ENCODE measurements around the gene ESR1. TPM values are rescaled to one million over a fixed set of nuclear protein-coding genes. Genes with fewer than 3 reads are reported as not detected.

Gene ESR1
- total RNA-seq (2022) (not detected in 2 replicates), Bru-seq, nascent RNA (percentile 11 among the genes with signal in this experiment), BruChase-seq, experiment 1, labeled RNA remaining after a 2-hour chase (percentile 14 among the genes with signal in this experiment), BruChase-seq, experiment 2, labeled RNA remaining after a 6-hour chase (percentile 8 among the genes with signal in this experiment)
- long read RNA-seq = 0 reads

DNA sequence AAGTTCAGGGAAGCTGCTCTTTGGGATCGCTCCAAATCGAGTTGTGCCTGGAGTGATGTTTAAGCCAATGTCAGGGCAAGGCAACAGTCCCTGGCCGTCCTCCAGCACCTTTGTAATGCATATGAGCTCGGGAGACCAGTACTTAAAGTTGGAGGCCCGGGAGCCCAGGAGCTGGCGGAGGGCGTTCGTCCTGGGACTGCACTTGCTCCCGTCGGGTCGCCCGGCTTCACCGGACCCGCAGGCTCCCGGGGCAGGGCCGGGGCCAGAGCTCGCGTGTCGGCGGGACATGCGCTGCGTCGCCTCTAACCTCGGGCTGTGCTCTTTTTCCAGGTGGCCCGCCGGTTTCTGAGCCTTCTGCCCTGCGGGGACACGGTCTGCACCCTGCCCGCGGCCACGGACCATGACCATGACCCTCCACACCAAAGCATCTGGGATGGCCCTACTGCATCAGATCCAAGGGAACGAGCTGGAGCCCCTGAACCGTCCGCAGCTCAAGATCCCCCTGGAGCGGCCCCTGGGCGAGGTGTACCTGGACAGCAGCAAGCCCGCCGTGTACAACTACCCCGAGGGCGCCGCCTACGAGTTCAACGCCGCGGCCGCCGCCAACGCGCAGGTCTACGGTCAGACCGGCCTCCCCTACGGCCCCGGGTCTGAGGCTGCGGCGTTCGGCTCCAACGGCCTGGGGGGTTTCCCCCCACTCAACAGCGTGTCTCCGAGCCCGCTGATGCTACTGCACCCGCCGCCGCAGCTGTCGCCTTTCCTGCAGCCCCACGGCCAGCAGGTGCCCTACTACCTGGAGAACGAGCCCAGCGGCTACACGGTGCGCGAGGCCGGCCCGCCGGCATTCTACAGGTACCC, at the start of gene ESR1:
ESR1 (plus strand) TSS at position 170 of the 858 bp plus-strand sequence; CDS start at position 401, 231 bp downstream.
- Histone ChIP-seq H3K4me1 (no peaks in the 10 kb centered on the region), H3K27me3 (replicated peaks; ENCODE audit: control insufficient read depth, insufficient read depth, low read length) (no peaks in the 10 kb centered on the region), H3K36me3 (ENCODE audit: control insufficient read depth, insufficient read depth, low read length) (no peaks in the 10 kb centered on the region), H3K9me3 (no peaks in the 10 kb centered on the region), H3K4me3 (ENCODE audit: low read depth, low read length) (no peak within 1 kb of the TSS)
- no peaks in the 10 kb centered on the region for H3K36me3 Mint-ChIP-seq (ENCODE audit: insufficient read depth, unreplicated experiment)
- DNase-seq = no peak
- H3K4me1 Mint-ChIP-seq (ENCODE audit: low read depth, unreplicated experiment) = no peaks in the 10 kb centered on the region
- intact Hi-C loops (cut with micrococcal nuclease; ENCODE audit: unreplicated experiment) = no loop called here
- no TSS peak for BruUV-seq (replicated peaks)
- ChIA-PET POLR2A (no interaction called here), CTCF (no interaction called here)
- no peaks in the 10 kb centered on the region for H3K9me3 Mint-ChIP-seq (ENCODE audit: unreplicated experiment)
- TF ChIP-seq, protein P1, sequence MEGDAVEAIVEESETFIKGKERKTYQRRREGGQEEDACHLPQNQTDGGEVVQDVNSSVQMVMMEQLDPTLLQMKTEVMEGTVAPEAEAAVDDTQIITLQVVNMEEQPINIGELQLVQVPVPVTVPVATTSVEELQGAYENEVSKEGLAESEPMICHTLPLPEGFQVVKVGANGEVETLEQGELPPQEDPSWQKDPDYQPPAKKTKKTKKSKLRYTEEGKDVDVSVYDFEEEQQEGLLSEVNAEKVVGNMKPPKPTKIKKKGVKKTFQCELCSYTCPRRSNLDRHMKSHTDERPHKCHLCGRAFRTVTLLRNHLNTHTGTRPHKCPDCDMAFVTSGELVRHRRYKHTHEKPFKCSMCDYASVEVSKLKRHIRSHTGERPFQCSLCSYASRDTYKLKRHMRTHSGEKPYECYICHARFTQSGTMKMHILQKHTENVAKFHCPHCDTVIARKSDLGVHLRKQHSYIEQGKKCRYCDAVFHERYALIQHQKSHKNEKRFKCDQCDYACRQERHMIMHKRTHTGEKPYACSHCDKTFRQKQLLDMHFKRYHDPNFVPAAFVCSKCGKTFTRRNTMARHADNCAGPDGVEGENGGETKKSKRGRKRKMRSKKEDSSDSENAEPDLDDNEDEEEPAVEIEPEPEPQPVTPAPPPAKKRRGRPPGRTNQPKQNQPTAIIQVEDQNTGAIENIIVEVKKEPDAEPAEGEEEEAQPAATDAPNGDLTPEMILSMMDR (IDR thresholded peaks at IDR 0.05; ENCODE audit: insufficient read depth in 1 of 2, low read depth in 1 of 2, low read length in 1 of 2, severe bottlenecking in 1 of 2, unreplicated experiment in 1 of 2) = no peak
- no peak within 1 kb of the TSS for H3K27ac Mint-ChIP-seq (ENCODE audit: unreplicated experiment)
- peaks cover 18% of the 10 kb centered on the region for H3K27me3 Mint-ChIP-seq (ENCODE audit: insufficient read depth, unreplicated experiment)
- H3K4me3 Mint-ChIP-seq (ENCODE audit: unreplicated experiment) = no peak within 1 kb of the TSS

DNA sequence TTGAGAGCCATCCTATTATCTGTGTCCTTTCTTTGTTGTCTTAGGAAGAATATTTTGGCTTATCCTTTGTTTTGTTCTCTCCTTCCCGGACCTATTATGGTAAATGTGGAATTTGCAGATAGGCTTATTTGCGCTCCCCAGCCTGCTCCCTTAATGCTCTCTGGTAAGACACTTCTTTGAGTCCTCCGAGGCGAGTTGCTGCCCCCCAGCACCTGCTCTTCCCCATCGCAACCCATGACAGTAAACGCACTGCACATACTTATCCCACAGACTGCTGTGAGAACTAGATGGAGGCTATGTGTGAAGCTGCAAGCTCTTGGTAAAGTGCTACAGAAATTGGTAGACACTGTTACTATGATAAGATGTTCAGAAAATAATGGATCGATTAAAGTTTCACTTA, 47.0 kb upstream of the ESR1 start:
- Histone ChIP-seq H3K4me1 (peaks cover 3% of the 10 kb centered on the region; the same call in 1 of the 2 replicates), H3K36me3 (ENCODE audit: control insufficient read depth, insufficient read depth, low read length) (no peaks in the 10 kb centered on the region), H3K4me3 (ENCODE audit: low read depth, low read length) (no peak overlapping the region), H3K9me3 (no peaks in the 10 kb centered on the region), H3K27me3 (replicated peaks; ENCODE audit: control insufficient read depth, insufficient read depth, low read length) (no peaks in the 10 kb centered on the region)
- no peaks in the 10 kb centered on the region for H3K36me3 Mint-ChIP-seq (ENCODE audit: insufficient read depth, unreplicated experiment)
- ChIA-PET CTCF (no interaction called here), POLR2A (no interaction called here)
- H3K4me1 Mint-ChIP-seq (ENCODE audit: low read depth, unreplicated experiment) = peaks cover 13% of the 10 kb centered on the region
- DNase-seq = no peak
- TF ChIP-seq, protein P1 (IDR thresholded peaks at IDR 0.05; ENCODE audit: insufficient read depth in 1 of 2, low read depth in 1 of 2, low read length in 1 of 2, severe bottlenecking in 1 of 2, unreplicated experiment in 1 of 2) = no peak
- intact Hi-C loops (cut with micrococcal nuclease; ENCODE audit: unreplicated experiment) = loop anchor here (10.0 kb wide), 1 partner anchor 326 kb away; no protein-coding TSS in a partner anchor
- no peak overlapping the region for H3K27ac Mint-ChIP-seq (ENCODE audit: unreplicated experiment)
- H3K4me3 Mint-ChIP-seq (ENCODE audit: unreplicated experiment) = no peak overlapping the region
- BruUV-seq (replicated peaks) = no TSS peak
- H3K9me3 Mint-ChIP-seq (ENCODE audit: unreplicated experiment) = no peaks in the 10 kb centered on the region
- no peaks in the 10 kb centered on the region for H3K27me3 Mint-ChIP-seq (ENCODE audit: insufficient read depth, unreplicated experiment)

DNA sequence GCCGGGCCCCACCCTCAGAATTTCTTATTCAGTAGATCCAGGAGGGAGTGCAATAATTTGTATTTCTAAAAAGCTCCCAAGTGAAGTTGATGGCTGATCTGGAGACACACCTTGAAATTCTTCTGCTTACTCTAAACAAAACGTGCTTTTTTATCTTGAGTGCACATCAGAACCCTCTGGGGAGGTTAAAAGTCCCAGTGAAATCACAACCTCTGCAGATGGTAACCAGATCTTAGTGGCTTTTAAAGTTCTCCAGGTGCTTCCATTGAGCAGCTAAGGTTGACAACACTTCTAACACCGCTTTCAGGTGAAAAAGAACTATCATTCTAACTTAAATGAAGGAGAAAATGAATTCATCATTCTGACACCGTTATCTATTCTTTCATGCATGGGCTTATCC, 45.6 kb upstream of the ESR1 start:
- H3K27me3 Mint-ChIP-seq (ENCODE audit: insufficient read depth, unreplicated experiment) = no peaks in the 10 kb centered on the region
- H3K4me1 Mint-ChIP-seq (ENCODE audit: low read depth, unreplicated experiment) = peaks cover 13% of the 10 kb centered on the region
- Histone ChIP-seq H3K4me1 (peaks cover 3% of the 10 kb centered on the region; the same call in 1 of the 2 replicates), H3K4me3 (ENCODE audit: low read depth, low read length) (no peak overlapping the region), H3K36me3 (ENCODE audit: control insufficient read depth, insufficient read depth, low read length) (no peaks in the 10 kb centered on the region), H3K27me3 (replicated peaks; ENCODE audit: control insufficient read depth, insufficient read depth, low read length) (no peaks in the 10 kb centered on the region), H3K9me3 (no peaks in the 10 kb centered on the region)
- TF ChIP-seq, protein P1 (IDR thresholded peaks at IDR 0.05; ENCODE audit: insufficient read depth in 1 of 2, low read depth in 1 of 2, low read length in 1 of 2, severe bottlenecking in 1 of 2, unreplicated experiment in 1 of 2) = no peak
- no peak overlapping the region for H3K4me3 Mint-ChIP-seq (ENCODE audit: unreplicated experiment)
- BruUV-seq (replicated peaks) = no TSS peak
- intact Hi-C loops (cut with micrococcal nuclease; ENCODE audit: unreplicated experiment) = loop anchor here (10.0 kb wide), 1 partner anchor 327 kb away; no protein-coding TSS in a partner anchor
- no peaks in the 10 kb centered on the region for H3K36me3 Mint-ChIP-seq (ENCODE audit: insufficient read depth, unreplicated experiment)
- no peak overlapping the region for H3K27ac Mint-ChIP-seq (ENCODE audit: unreplicated experiment)
- ChIA-PET CTCF (no interaction called here), POLR2A (no interaction called here)
- no peaks in the 10 kb centered on the region for H3K9me3 Mint-ChIP-seq (ENCODE audit: unreplicated experiment)
- no peak for DNase-seq

Measured in Caco-2 (cell line).